DMS153 (cell line): ENCODE measurements around the gene SLC1A4.
"Not testable (repeated sequence)": the region's sequence is repeated elsewhere in the genome, so short reads cannot be mapped to it uniquely, and the experiment has no call there.

ENCODE experiments used
- DNase-seq: peaks from one replicate; lab custom pipeline; 2025; lab: John Stamatoyannopoulos, UW

Gene SLC1A4

DNA sequence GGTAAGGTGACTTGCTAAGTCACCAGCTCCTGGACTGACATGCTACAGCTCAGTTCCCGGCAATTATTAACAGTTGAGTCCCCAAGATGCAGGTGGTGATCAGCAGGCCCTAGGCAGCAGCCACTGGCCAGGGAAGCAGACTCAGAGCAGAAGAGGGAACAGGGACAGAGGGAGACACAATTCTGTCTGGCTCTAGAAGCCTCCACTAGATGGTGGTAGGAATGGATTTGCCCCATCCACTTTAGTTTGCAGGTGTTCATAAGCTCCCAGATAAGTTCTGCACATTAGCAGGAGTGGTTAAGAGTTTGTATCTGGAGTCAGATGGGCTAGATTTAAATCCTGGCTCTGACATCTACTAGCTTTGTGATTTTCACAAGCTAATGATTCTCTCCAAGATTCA lies 25.5 kb upstream of the SLC1A4 start:
- no peak for DNase-seq

- DNase-seq = no peak
These were observed 23.2 kb upstream of the SLC1A4 start for GRCh38 chr2:64966017-64966416.

- no peak for DNase-seq
These were observed 22.4 kb upstream of the SLC1A4 start for GRCh38 chr2:64966839-64967238.

DNA sequence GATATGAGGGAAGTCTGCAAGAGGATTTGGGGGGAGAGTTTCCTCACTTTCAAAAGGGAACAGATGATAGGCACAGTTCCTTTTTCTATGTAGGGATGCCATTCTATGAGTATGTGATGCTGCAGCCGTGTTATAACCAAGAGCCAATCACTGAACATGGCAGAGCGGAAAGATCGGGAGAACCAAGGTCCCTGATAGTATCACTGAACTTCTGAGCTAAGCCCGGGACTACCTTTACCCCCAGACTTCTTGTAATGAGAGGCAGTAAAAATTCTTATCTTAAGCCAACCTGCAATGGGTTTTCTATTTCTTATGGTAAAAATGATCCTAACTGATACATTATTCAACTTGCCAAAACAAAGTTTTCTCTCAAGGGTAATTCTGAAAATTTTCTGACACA lies 21.6 kb upstream of the SLC1A4 start:
- DNase-seq = no peak

DNA sequence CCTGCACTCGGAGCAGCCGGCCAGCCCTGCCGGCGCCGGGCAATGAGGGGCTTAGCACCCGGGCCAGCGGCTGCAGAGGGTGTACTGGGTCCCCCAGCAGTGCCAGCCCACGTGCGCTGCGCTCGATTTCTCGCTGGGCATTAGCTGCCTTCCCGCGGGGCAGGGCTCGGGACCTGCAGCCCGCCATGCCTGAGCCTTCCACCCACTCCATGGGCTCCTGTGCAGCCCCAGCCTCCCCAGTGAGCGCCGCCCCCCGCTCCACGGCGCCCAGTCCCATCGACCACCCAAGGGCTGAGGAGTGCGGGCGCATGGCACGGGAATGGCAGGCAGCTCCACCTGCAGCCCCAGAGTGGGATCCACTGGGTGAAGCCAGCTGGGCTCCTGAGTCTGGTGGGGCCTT lies 20.1 kb upstream of the SLC1A4 start:
- not testable (repeated sequence) for DNase-seq

- DNase-seq = no peak
These were observed 18.7 kb upstream of the SLC1A4 start for GRCh38 chr2:64970495-64970894.

DNA sequence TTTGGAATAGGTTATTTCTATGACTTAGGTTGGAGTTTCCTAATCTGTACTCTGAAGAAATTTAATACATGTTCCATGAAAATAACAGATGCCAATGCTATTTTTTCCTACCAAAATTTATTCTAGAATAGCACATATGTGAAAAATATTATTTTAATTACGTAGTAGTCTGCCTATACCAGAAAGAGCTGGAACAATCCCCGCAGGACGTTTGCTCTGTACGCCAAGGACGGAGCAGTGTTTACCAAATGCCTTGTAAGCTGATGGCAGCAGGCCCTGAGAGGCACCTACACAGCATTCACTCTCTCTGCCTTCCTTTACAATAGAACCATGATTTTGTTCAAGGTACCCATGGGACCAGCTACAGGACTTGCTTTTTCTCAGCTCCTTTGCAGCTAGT lies 16.8 kb upstream of the SLC1A4 start:
- DNase-seq = no peak

DNA sequence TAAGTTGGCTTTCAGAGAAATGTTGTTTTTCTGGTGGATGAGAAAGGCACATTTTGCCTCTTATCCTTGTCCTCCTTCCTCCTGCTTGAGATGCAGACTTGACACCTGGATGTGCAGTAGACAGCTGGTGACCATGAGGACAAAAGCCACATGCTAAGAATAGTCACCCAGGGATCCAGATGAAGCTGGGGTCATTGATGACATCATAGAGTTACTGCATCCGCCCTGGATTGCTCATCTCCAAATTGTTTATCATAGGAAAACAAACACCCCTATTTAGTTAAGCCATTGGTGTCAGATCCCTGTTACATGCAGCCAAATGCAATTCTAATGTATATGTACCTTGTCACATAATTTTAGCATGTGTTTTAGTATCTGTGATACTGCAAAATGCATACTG lies 16.3 kb upstream of the SLC1A4 start:
- no peak for DNase-seq

DNA sequence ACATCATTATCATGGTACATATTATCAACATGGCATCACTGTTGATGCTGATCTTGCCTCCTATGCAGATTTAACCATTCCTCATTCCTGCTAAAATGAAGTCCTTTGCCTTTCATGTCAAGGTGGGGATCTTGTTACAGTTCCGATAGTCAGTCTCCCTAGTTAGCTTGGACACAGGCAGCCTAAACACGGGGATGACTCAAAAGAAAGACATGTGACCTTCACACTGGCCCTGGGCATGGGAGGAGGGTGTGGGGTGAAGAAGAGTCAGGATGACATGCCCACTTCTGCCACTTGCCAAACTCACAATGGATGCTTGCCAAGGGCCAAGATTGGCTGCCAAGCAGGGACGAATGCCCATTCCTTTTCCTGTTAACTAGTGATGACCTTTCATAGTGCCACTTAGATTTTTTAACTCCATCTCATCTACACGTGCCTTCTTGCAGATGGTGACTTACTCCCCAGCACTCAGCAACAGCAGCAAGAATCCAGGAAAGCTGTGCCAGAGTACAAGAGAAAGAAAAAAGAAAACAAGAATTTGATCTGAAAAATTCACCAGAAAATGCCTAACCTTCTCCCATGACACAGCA lies 13.9 kb upstream of the SLC1A4 start:
- no peak for DNase-seq

- DNase-seq = no peak
These were observed 12.9 kb upstream of the SLC1A4 start for GRCh38 chr2:64976276-64976675.

DNA sequence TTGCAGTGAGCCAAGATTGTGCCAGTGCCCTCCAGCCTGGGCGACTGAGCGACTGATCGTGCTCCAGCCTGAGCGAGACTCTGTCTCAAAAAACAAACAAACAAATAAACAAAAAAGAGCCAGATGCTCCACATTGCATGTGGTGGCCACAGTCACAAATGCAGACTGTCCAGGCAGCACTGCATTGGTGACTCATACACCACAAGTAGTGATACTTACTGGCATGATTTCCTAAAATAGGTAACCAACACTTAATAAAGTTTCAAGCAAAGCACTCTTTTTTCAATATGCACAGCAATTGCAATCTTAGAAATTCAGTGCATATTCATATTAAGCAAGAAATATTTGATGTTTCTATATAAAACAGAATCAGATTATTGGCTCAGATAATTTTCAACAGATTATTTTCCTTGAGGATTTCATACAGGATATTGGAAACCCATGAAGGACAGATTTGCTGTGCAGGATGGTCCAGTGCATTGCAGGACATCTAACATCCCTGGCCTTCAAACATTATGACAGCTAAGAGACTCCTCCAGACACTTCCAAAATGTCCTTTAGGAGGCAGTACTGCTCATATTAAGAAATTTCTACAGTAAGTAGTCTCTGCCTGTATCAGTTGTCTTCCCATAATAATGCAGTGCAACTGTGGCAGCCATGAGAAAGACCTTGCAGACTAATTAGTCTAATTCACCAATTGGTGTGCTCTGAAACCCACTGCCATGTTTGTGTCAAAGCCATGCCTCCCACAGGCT lies 10.5 kb upstream of the SLC1A4 start:
- no peak for DNase-seq

DNA sequence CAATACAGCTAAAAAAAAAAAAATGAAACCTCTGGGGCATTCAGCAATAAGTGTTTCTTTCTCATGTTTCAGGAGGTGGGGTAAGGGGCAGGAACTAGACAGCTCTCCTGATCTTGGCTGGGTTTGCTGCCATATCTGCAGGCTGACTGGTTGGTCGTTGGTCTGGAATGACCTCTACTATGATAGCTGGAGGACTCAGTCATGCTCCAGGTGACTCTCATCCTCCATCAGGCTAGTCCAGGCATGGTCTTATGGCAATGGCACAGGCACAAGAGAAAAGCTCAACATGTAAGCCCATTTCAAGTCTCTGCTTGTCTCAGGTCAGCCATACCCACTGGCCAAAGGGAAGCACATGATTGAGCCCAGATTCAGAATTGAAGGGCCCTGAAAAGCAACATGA lies 9.5 kb upstream of the SLC1A4 start:
- DNase-seq = no peak

DNA sequence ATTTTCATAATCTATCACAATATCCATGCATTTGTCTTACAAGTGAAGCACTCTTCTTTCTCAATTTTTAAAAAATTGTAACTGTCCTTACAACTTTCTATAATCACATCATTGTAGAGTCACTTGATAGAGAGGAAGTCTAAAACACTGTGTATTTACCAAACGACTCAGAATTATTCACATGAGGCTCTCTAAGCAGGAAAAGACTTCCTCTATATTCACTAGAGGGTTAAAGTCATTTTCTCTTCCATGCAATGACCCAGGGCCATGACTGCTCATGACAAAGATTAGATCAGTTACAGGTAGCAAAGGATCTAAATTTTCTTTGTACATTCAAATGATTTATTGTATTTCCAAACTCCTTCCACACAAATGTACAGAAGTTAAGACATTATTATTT lies 9.0 kb upstream of the SLC1A4 start:
- DNase-seq = no peak

DNA sequence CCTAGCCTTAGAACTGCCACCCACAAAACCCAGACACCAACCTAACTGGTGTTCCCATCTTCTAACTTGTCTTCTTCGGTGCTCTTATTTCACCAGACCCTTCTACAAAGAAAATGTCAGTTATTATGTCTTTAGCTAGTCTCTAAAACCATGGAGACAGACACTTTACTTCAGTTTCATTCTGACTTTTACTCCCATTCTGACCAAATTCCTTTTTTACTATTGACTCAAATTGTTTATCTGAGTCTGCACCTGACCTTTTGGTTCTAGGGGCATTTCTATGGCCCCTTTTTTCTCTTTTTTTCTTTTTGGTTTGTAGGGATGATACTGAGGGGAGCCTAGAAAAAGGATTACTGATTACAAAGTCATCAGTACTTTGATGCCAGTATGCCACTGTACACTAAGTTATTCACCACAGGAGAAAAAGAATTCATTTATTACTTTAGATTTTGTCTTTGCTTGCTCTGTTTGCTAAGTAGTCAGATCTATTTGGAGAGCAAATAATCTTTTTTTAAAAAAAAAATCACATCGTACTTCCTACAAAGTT lies 6.8 kb upstream of the SLC1A4 start:
- no peak for DNase-seq

- no peak for DNase-seq
These were observed 6.3 kb upstream of the SLC1A4 start for GRCh38 chr2:64982932-64983331.

DNA sequence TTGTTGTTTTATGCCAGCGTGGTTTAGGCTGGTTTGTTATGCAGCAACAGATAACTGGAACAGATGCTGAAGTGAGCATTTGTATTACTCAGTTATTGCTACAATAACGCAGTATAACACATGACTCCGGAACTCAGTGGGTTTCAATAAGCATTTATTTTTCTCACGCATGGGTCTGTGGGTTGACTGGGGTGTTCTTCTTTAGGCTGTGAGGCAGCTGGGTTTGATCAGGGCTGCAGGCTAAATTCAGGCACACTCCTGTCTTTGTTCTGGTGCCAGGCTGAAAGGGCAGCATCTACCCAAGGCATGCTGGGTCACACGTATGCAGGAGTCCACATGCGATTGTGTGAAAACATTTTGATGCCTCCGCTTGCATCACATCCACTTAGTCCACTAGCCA lies 3.8 kb upstream of the SLC1A4 start:
- no peak for DNase-seq

GRCh38 chr2:64987001-64987955 lies 1.9 kb upstream of the SLC1A4 start:
- DNase-seq = no peak

GRCh38 chr2:64987956-64988419 lies 1.2 kb upstream of the SLC1A4 start:
- DNase-seq = no peak

GRCh38 chr2:64988420-64989125 lies 626 bp upstream of the SLC1A4 start:
- peak; percentile 76 for DNase-seq

GRCh38 chr2:64989982-64990614 lies 899 bp downstream of the SLC1A4 start:
- no peak for DNase-seq

- DNase-seq = no peak
These were observed 1.7 kb downstream of the SLC1A4 start for GRCh38 chr2:64990876-64991275.
